Right lobe of liver (tissue), 4 donors: Measurements from ENCODE around the gene GPR89B.
"Not testable (repeated sequence)": the region's sequence is repeated elsewhere in the genome, so short reads cannot be mapped to it uniquely, and the experiment has no call there.

Experiments used
- CTCF ChIP-seq, 4 donors: fragments of 200-600 bp in 3 of 4; fragments of 450-650 bp in 1 of 4; IDR thresholded peaks; one replicate each; pipeline versions ENCODE4 v1.5.1 to v1.8.0; 2016 to 2022; ENCODE audit warnings: antibody characterized with exemption in 4 of 4, mild to moderate bottlenecking in 2 of 4
- POLR2A ChIP-seq: fragments of 450-650 bp; IDR thresholded peaks from one replicate; pipeline ENCODE4 v1.6.1; 2017; ENCODE audit warnings: antibody characterized with exemption, mild to moderate bottlenecking
- donor health status: DM: no; HTN: no; CAD: no.
- donor health status: DM: no; HTN: no; CAD: no.
- donor health status: DM: no; HTN: yes; CAD: no.

DNA sequence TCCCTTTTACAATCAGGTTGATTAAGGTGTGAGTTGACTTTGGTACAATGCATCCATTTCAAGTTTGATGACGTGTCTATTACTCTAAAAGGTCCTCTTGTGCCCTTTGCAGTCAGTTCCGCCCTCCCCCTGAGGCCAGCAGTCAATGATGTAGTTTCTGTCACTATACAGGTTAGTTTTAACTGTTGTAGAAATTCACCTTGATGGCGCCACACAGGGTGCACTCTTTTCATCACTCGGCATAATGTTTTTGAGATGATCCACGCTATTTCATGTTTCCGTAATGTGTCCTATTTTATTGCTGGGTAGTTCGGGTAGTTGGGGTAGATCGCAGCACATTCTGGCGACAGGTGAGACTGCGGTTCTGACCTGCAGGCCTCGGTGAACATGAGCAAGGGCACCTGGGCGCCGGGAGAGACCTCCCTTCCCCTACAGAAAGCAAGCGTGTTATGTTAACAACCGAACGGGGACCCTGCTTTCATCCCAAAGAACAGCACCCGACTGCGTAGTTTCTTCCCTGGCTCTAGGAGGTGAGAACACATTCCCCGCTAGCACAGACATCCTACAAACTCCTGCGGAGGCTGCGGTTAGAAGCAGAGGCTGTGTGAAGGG, 109.7 kb downstream of the GPR89B start:
- TF ChIP-seq CTCF (IDR thresholded peaks at IDR 0.05); POLR2A: not testable (repeated sequence)
